HG03196 (cell line): Measurements from ENCODE around the gene HMG20B.
"Not testable (repeated sequence)": the region's sequence is repeated elsewhere in the genome, so short reads cannot be mapped to it uniquely, and the experiment has no call there.

ENCODE experiments used
- ATAC-seq: cut with Tn5 transposase; IDR thresholded peaks from one replicate; pipeline ENCODE4 v1.9.1; 2021; ENCODE audit not compliant: unreplicated experiment

The HMG20B gene

DNA sequence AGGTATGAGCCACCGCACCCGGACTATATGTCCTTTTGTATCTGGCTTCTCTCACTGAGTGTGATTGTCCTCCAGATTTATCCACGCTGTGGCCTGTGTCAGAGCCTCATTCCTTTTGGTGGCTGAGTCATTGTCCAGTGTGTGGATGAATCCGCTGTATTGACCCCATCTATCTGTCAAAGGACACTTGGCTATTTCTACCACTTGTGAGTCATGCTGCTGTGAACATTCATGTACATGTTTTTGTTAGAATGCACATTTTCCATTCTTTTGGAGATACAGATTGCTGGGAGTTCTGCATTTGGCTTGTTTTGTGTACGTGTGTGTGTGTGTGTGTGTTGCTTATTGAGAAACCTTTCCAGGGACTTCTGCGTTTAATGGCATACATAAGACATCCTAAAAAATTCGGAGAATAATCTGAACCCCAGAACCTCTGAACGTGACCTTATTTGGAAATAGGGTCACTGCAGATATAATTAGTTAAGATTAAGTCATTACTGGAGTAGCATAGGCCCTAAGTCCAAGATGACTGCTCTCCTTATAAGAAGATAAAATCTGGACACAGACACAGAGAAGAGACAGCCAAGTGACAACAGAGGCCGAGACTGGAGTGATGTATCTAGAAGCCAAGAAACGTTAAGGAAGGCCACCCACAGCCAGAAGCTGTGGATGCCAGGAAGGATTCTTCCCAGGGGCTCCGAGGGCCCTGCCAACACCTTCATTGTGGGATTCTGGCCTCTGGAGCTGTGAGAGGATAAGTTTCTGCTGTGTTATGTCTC is 7.6 kb downstream of the HMG20B start:
- ATAC-seq = no peak

DNA sequence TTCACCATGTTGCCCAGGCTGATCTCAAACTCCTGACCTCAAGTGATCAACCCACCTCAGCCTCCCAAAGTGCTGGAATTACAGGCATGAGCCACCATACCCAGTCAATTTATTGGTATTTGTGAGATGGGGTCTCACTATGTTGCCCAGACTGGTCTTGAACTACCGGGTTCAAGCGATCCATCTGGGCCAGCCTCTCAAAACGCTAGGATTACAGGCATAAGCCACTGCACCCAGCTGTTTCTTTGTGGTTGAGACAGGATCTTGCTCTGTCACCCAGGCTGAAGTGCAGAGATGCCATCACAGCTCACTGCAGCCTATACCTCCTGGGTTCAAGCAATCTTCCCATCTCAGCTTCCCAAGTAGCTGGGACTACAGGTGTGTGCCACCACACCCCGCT is 9.0 kb downstream of the HMG20B start:
- not testable (repeated sequence) for ATAC-seq

DNA sequence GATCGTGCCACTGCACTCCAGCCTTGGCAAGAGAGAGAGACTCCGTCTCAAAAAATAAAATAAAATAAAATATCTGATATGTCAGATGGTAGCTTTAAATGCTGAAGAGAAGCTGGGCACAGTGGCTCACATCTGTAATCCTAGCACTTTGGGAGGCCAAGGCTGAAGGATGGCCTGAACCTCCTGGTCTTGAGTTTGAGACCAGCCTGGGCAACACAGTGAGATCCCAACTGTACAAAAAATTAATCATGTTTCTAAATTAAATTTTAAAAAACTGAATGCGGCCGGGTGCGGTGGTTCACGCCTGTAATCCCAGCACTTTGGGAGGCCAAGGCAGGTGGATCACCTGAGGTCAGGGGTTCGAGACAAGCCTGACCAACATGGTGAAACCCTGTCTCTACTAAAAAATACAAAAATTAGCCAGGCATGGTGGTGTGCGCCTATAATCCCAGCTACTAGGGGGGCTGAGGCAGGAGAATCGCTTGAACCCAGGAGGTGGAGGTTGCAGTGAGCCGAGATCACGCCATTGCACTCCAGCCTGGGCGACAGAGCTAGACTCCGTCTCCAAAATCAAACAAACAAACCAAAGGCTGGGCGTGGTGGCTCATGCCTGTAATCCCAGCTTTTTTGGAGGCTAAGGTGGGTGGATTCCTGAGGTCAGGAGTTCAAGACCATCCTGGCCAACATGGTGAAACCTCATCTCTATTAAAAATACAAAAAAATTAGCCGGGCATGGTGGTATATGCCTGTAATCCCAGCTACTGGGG is 11.5 kb downstream of the HMG20B start:
- ATAC-seq = not testable (repeated sequence)

- ATAC-seq = no peak
These were observed 12.8 kb downstream of the HMG20B start, which contains the start of gene GIPC3 for GRCh38 chr19:3585301-3586126. Gene GIPC3 (plus strand): TSS chr19:3585478. CDS start chr19:3585598, 120 bp downstream.

DNA sequence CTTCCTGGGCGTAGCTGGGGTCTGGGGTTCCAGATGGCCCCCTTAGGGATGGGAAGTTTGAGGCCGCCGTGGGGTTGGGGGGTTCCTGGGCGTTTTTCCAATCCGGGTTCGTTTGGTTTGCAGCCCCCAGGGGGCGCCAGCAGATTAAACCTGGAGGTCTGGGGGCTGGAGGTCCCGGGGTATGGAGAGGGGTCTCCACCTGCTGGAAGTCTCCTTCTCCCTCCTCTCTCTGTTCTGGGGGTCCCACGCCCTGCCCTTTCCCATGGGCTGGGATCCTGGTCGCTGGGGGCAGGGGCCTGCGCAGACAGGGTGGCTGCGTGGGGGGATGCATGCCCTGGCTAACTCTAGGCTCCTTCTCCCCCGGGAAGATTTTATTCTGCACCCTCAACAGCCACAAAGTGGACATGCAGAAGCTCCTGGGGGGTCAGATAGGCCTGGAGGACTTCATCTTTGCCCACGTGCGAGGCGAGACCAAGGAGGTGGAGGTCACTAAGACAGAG is 13.4 kb downstream of the HMG20B start:
- ATAC-seq = no peak

- ATAC-seq = no peak
These were observed 14.1 kb downstream of the HMG20B start for GRCh38 chr19:3586707-3587346.

- ATAC-seq = no peak
These were observed 16.7 kb downstream of the HMG20B start for GRCh38 chr19:3589439-3589838.

DNA sequence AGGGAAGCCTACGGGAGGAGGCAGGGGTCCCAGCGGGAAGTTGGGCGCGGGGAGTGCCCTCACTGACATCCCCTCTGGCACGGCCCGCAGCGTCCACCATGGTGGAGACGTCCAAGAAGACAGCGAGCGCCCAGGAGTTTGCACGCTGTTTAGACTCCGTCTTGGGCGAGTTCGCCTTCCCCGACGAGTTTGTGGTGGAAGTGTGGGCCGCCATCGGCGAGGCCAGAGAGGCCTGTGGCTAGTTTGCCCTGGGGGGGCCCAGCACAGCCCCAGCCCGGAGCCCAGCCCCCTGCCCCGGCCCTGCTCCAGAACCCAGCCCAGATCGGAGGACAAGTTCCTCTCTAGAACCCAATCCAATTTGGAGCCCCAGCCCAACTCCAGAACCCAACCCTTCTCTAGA is 17.2 kb downstream of the HMG20B start:
- ATAC-seq = no peak

DNA sequence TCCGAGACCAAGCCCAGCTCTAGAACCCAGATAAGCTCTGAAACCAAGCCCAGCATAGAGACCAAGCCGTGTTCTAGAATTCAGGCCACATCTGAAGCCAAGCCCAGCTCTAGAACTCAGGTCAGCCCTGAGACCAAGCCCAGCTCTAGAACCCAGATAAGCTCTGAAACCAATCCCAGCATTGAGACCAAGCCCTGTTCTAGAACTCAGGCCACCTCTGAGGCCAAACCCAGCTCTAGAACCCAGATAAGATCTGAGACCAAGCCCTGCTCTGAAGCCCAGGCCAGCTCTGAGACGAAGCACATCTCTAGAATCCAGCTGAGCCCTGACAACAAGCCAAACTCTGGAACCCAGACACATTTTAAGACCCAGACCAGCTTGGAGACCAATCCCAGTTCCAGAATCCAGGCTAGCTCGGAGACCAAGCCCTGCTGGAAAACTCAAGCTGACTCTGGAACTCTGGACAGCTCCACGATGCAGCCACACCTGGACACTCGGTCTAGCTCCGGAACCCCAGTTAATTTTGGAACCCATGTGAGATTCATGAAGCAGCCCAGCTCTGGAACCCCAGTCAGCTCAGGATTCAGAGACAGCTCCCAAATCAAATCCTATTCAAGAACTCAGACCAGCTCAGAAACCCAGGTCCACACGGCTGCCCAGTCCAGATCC is 18.4 kb downstream of the HMG20B start:
- no peak for ATAC-seq

DNA sequence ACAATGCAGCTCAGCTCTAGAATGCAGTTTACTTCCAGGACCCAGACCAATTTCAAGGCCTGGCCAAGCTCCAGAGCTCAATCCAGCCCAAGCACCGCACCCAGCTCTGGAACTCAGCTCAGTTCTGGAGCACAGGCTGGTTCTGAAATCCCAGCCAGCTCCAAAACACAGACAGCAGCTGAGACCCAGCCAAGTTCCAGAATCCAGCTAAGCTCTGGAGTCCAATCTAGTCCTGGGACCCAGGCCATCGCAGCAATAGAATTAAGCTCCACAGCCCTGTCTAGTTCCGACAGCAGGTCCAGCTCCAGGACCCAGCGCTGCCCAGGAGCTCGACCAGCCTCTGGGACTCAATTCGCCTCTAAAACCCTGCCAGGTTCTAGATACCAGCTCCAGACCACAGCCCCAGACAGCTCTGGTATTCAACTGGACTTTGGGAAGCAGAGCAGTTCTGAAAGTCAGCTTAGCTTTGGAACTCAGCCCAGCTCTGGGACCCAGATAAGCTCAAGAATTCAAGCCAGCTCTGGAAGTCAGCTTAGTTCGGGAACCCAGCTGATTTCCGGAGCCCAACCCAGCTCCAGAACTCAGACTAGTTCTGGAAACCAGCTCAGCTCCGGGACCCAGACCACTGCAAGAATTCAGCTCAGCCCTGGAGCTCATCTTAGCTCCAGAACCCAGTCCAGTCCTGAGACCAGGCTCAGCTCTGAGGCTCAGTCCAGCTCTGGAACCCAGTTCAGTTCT is 19.3 kb downstream of the HMG20B start:
- no peak for ATAC-seq

DNA sequence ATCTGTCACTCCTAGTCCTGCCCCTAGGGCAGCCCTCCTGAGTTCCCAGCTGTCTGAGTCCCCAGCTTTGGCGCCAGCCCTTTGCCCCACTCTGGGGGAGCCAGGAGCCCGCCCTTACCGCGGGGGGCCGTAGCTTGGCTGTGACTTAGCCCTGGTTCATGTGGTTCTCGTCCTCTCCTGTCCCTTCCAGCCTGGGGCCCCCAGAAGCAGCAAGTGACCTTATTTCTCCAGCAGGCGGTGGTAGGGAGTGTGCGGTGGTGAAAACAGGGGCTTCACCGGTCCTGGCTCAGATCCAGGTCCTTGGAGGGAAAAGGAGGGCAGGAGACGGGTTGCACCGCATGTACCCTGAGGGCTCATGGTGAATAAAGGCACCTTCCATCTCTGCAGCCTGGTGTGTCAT is 20.4 kb downstream of the HMG20B start:
- no peak for ATAC-seq

DNA sequence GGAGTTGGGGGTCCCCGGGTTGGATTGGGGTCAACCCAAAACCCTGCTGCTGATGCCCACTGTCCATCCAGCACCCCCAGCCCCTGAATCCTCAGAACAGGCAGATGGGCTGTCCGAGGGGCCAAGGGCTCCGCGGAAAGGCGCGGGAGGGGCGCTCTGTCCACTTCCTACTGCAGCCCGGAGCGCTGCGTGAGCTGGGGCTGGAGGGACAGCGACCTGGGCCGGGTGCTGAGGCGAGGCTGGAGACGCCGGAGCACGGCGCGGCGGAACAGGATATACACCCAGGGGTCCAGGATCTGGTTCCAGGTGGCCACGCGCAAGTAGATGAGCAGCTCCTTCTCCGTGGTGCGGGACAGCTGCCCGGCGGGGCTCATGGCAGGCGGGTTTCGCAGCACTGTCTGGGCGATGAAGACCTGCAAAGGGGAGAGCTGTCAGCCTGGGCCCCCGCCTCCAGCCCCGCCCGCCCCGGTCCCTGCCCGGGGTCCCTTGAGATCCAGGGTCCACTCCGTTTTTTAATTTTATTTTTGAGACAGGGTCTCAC is 22.8 kb downstream of the HMG20B start:
- no peak for ATAC-seq

DNA sequence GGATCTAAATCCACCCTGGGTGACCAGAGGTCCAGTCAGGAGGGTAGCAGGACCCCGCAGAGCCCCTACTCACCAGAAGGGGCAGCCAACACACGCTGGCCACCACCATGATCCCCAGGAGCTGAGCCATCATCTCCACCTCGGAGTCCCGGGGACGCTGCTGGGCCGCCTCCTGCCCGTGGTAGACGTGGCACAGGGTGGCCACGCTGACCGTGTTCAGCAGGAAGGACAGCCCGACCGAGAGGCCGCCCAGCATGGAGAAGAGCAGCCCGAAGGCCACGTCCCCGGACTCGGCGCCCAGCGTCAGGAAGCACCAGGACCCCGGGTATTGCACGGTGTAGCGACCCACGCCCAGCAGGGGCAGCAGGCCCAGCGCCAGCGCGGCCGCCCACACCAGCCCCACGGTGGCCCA is 27.0 kb downstream of the HMG20B start:
- no peak for ATAC-seq

DNA sequence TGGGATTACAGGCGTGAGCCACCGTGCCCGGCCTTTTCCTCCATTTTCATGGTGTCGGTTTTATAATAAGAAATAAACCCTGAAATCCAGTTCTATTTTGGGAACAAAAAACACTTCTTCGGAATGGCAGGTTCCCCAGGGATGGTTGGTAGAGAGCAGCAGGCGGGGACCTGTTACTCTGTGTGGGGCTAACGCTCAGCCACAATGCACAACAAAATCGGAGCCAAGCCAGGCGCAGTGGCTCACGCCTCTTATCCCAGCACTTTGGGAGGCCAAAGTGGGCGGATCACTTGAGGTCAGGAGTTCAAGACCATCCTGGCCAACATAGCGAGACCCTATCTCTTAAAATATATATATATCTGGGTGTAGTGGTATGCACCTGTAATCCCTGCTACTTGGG is 28.3 kb downstream of the HMG20B start:
- ATAC-seq = no peak

DNA sequence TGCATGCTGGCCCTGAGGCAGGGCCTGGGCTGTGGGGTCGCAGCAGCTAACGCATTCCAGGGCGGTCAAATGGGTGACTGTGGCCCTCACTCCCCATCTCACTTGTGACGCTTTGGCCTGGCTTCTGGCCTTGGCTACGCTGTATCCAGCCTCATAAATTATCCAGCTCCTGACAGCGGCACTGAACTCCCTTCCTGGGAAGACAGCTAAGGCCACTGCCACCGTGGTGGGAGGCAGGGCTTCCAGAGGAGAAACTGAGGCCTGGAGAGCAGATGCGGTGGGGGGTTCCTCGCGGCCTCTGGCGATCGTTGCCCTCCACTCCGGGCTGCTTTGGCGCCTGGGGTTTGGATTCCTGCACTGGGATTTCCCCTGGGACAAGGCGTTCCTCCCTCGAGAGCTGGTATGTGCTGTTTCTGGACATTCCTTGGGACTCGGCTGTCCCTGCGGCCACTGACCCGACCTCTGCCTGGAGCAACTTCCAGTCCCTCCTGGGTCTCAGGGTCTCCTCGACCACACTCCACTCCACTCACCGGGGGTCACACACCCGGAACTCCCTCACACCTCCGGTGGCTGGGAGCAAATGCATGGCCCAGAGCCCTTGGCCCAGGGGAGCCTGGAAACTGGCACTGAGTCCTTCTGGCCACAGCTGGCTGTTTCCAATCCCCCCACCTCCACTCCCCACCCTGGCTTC is 30.5 kb downstream of the HMG20B start:
- no peak for ATAC-seq

- no peak for ATAC-seq
These were observed 31.7 kb downstream of the HMG20B start for GRCh38 chr19:3604227-3604986.

DNA sequence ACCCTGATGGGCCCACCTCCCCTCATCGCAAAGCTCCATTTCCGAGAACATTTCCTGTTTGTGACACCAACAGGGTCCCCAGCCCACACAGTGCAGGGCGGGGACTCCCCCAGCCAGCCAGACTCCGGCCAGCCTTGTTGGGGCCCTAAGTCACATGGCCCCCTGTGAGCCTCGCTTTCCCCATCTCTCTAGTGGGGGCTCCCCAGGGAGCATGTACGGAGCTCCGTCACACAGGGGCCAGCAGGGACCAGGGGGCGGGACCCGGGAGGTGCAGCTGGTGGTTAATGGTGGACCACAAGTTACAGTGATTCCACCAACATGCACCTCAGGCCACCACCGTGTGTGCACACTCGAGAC is 32.2 kb downstream of the HMG20B start:
- ATAC-seq = no peak

DNA sequence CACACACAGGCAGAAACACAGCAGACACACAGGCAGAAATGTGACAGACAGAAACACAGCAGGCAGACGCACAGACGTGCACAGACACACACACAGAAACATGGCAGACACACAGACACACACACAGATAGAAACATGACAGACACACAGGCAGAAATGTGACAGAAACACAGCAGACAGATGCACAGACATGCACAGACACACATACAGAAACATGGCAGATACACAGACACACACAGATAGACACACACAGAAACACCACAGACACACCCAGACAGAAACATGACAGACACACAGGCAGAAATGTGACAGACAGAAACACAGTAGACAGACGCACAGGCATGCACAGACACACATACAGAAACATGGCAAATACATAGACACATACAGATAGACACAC is 32.6 kb downstream of the HMG20B start:
- ATAC-seq = no peak
